PFSK-1 (cell line): ENCODE measurements around the gene PEX1.
A peak's percentile ranks its signal among the peaks of the same experiment; 100 is the strongest.

Source experiments
- FOXP2 ChIP-seq: optimal IDR thresholded peaks from 2 replicates; pipeline ENCODE3; 2011; ENCODE audit warnings: borderline replicate concordance, control low read depth, inconsistent platforms; ENCODE audit not compliant: insufficient read depth; ENCODE audit errors: extremely low read length, extremely low read depth
- POLR2AphosphoS5 ChIP-seq: IDR thresholded peaks from 2 replicates; pipeline ENCODE4 v1.6.1; 2012; ENCODE audit warnings: low read depth, mild to moderate bottlenecking, control low read depth, low read length, moderate library complexity
- SIN3A ChIP-seq: IDR thresholded peaks from 2 replicates; pipeline ENCODE4 v1.6.1; 2012; ENCODE audit warnings: mild to moderate bottlenecking, low read length, moderate library complexity, borderline replicate concordance; ENCODE audit not compliant: insufficient read depth
- TAF1 ChIP-seq: IDR thresholded peaks from 2 replicates; pipeline ENCODE4 v1.6.1; 2012; ENCODE audit warnings: low read length, control low read depth, borderline replicate concordance; ENCODE audit not compliant: insufficient read depth
- TF ChIP-seq, protein P1 (sequence below), 2 experiments: IDR thresholded peaks; 2 replicates each; pipeline versions ENCODE4 v1.6.1 to v1.8.0; 2011 to 2012; ENCODE audit warnings: low read depth in 2 of 2, low read length in 2 of 2, control low read depth in 1 of 2, inconsistent platforms in 1 of 2, mild to moderate bottlenecking in 1 of 2, moderate library complexity in 1 of 2; ENCODE audit not compliant: insufficient read depth in 1 of 2

Gene PEX1

GRCh38 chr7:92560602-92561001 is 32.3 kb upstream of the PEX1 start:
- TF ChIP-seq FOXP2 (no peak), POLR2AphosphoS5 (no peak), SIN3A (no peak), TAF1 (no peak)
- TF ChIP-seq, protein P1, sequence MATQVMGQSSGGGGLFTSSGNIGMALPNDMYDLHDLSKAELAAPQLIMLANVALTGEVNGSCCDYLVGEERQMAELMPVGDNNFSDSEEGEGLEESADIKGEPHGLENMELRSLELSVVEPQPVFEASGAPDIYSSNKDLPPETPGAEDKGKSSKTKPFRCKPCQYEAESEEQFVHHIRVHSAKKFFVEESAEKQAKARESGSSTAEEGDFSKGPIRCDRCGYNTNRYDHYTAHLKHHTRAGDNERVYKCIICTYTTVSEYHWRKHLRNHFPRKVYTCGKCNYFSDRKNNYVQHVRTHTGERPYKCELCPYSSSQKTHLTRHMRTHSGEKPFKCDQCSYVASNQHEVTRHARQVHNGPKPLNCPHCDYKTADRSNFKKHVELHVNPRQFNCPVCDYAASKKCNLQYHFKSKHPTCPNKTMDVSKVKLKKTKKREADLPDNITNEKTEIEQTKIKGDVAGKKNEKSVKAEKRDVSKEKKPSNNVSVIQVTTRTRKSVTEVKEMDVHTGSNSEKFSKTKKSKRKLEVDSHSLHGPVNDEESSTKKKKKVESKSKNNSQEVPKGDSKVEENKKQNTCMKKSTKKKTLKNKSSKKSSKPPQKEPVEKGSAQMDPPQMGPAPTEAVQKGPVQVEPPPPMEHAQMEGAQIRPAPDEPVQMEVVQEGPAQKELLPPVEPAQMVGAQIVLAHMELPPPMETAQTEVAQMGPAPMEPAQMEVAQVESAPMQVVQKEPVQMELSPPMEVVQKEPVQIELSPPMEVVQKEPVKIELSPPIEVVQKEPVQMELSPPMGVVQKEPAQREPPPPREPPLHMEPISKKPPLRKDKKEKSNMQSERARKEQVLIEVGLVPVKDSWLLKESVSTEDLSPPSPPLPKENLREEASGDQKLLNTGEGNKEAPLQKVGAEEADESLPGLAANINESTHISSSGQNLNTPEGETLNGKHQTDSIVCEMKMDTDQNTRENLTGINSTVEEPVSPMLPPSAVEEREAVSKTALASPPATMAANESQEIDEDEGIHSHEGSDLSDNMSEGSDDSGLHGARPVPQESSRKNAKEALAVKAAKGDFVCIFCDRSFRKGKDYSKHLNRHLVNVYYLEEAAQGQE (IDR thresholded peaks at IDR 0.05; ENCODE audit: insufficient read depth in 1 of 2, low read depth in 2 of 2, low read length in 2 of 2) = no peak

DNA sequence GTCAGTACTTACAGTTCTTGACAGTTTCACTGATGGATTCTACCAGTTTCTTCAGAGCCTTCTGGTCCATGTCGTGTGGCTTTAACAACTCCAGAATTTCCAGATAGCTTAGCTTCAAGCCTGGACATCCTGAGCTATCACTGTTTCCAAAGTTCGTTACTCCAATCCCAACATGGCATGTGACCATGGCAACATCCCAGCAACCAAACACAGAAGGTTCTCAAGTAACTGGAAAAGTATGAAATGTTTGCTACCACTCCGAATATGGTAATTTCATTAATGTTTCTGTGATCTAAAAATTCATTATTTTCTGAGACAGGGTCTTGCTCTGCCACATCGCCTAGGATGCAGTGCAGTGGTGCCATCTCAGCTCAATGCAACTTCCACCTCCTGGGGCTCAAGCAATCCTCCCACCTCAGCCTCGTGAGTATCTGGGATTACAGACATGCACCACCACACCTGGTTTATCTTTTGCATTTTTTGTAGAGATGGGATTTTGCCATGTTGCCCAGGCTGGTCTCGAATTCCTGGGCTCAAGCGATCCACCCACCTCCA is 29.6 kb upstream of the PEX1 start:
- TF ChIP-seq TAF1 = no peak
- TF ChIP-seq, protein P1 (IDR thresholded peaks at IDR 0.05; ENCODE audit: insufficient read depth in 1 of 2, low read depth in 2 of 2, low read length in 2 of 2) = no peak
- TF ChIP-seq FOXP2 = no peak
- TF ChIP-seq POLR2AphosphoS5 = no peak
- TF ChIP-seq SIN3A = no peak

GRCh38 chr7:92557249-92557648 is 28.9 kb upstream of the PEX1 start:
- TF ChIP-seq POLR2AphosphoS5 (peak; percentile 34; the same call in 1 of the 2 replicates), TAF1 (no peak)

GRCh38 chr7:92550194-92550593 is 21.9 kb upstream of the PEX1 start:
- TF ChIP-seq SIN3A = no peak
- no peak for TF ChIP-seq POLR2AphosphoS5
- TF ChIP-seq, protein P1 (IDR thresholded peaks at IDR 0.05; ENCODE audit: insufficient read depth in 1 of 2, low read depth in 2 of 2, low read length in 2 of 2) = no peak
- no peak for TF ChIP-seq TAF1
- no peak for TF ChIP-seq FOXP2

- TF ChIP-seq SIN3A = no peak
- TF ChIP-seq, protein P1 (IDR thresholded peaks at IDR 0.05; ENCODE audit: insufficient read depth in 1 of 2, low read depth in 2 of 2, low read length in 2 of 2) = no peak
Observed at GRCh38 chr7:92547579-92547978, 19.3 kb upstream of the PEX1 start.
